ENCODE data around the gene ZSCAN32. TPM values are rescaled to one million over a fixed set of nuclear protein-coding genes. Genes with fewer than 3 reads are reported as not detected.

Gene ZSCAN32
- total RNA-seq, 2 donors from 2014 or later, result 7.2 to 7.5 TPM

DNA sequence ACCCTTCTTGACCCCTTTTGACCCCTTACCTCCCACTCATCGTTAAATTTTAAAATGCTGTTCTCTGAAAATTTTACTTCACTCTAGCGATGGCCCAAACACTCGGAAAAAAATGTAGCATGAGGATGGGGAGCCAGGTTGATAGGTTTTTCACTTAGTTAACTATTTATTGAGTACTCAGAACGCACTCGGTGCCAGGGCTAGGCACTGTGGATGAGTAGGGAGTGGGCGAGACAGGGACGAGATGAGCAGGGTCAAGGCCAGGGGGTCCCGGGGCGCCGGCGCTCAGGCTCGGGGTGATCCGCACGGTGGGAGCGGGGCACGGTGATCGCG, 392 bp downstream of the ZSCAN32 start:
- Histone ChIP-seq H3K9me3 (no peaks in the 10 kb centered on the region), H3K36me3 (peaks cover 5% of the 10 kb centered on the region), H3K27me3 (no peaks in the 10 kb centered on the region), H3K4me3 (peak overlapping the region; percentile 90), H3K27ac (peak overlapping the region; percentile 82), H3K4me1 (no peaks in the 10 kb centered on the region), H3K9ac (ENCODE audit: low read depth in 2 of 2, low read length in 2 of 2) (peak overlapping the region; percentile 87 to 90)
- intact Hi-C loops (cut with DNase I), result loop anchor here (5.0 kb wide), 1 partner anchor 97 kb away; the partner anchor contains the start of gene C16orf90
- no peak for DNase-seq
- TF ChIP-seq, protein P1, sequence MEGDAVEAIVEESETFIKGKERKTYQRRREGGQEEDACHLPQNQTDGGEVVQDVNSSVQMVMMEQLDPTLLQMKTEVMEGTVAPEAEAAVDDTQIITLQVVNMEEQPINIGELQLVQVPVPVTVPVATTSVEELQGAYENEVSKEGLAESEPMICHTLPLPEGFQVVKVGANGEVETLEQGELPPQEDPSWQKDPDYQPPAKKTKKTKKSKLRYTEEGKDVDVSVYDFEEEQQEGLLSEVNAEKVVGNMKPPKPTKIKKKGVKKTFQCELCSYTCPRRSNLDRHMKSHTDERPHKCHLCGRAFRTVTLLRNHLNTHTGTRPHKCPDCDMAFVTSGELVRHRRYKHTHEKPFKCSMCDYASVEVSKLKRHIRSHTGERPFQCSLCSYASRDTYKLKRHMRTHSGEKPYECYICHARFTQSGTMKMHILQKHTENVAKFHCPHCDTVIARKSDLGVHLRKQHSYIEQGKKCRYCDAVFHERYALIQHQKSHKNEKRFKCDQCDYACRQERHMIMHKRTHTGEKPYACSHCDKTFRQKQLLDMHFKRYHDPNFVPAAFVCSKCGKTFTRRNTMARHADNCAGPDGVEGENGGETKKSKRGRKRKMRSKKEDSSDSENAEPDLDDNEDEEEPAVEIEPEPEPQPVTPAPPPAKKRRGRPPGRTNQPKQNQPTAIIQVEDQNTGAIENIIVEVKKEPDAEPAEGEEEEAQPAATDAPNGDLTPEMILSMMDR (IDR thresholded peaks at IDR 0.05), result no peak

DNA sequence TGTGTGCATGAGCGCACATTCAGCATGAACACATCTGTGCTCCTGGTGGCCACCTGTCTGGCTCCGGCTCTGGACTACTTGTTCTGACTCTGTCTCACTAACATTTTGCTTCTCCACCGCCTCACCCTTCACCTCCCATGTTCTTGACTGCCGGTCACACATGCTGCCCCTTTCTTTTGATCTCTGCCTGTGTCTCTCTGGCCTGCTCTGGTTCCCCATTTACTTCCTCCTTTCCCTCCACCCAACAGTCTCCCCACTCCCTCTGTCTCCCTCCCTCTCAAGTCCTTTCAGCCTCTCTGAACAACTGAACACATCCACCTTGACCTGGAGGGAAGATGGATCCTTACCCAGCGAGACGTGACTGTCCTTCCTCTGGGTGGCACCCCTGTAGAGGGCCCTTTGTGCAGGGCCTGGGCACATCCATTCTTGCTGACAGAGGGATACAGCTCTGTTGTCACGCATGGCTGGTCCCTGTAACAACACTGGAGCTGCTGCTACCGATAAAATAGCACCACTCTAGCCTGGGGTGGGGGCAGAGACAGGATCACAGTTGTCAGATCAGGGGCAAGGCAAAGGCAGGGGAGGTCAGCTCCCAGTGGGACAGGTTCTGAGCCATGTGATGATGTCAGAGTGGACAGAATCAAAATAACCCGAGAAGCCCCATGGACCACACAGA, 11.0 kb downstream of the ZSCAN32 start:
- intact Hi-C loops (cut with DNase I), result loop anchor here (10.0 kb wide), 1 partner anchor 75 kb away; no protein-coding TSS in a partner anchor
- no peak for DNase-seq
- Histone ChIP-seq H3K9me3 (no peaks in the 10 kb centered on the region), H3K27ac (no peak overlapping the region), H3K4me1 (no peaks in the 10 kb centered on the region), H3K4me3 (no peak overlapping the region), H3K9ac (ENCODE audit: low read depth in 2 of 2, low read length in 2 of 2) (no peak overlapping the region), H3K27me3 (no peaks in the 10 kb centered on the region), H3K36me3 (peaks cover 7% of the 10 kb centered on the region)
- TF ChIP-seq, protein P1 (IDR thresholded peaks at IDR 0.05), result no peak

DNA sequence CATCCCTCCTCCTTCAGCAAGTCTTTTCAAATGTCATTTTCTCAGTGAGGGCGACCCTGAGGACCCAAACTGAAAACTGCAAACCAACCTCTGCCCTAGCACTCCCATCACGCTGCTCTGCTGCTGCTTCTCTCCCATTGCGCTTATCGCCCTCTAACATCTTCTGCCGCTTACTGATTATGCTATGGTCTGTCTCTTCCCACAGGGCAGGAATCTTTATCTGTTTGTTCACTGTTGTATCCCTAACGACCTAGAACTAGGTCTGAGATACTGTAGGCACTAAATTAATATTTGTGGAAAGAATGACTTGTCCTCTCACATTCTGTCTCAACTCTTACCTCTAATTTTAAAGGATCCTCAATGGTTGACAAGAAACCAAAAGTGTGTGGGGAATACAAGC, 12.5 kb downstream of the ZSCAN32 start:
- Histone ChIP-seq H3K27me3 (no peaks in the 10 kb centered on the region), H3K4me1 (no peaks in the 10 kb centered on the region), H3K9ac (ENCODE audit: low read depth in 2 of 2, low read length in 2 of 2) (no peak overlapping the region), H3K4me3 (no peak overlapping the region), H3K36me3 (peaks cover 19% of the 10 kb centered on the region), H3K27ac (no peak overlapping the region), H3K9me3 (peaks cover 10% of the 10 kb centered on the region)
- intact Hi-C loops (cut with DNase I), result loop anchor here (10.0 kb wide), 1 partner anchor 74 kb away; no protein-coding TSS in a partner anchor
- no peak for DNase-seq
- TF ChIP-seq, protein P1 (IDR thresholded peaks at IDR 0.05), result no peak

DNA sequence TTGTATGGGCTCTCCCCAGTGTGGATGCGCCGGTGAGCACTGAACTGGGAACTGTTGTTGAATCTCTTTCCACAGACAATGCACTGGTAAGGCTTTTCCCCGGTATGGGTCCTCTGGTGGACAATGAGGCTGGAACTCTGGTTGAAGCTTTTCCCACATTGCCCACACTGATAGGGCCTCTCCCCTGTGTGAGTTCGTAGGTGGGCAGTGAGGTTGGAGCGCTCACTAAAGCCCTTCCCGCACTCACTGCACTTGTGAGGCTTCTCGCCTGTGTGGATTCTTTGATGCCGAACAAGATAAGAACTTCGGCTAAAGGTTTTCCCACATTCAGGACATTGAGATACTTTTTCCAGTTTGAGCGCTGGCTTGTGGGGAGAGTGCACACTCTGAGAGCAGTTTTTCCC, 17.8 kb downstream of the ZSCAN32 start:
- Histone ChIP-seq H3K36me3 (peaks cover 20% of the 10 kb centered on the region), H3K9me3 (peaks cover 29% of the 10 kb centered on the region), H3K4me3 (no peak overlapping the region), H3K9ac (ENCODE audit: low read depth in 2 of 2, low read length in 2 of 2) (no peak overlapping the region), H3K27ac (no peak overlapping the region), H3K4me1 (no peaks in the 10 kb centered on the region), H3K27me3 (no peaks in the 10 kb centered on the region)
- intact Hi-C loops (cut with DNase I), result loop anchor here (10.0 kb wide), 1 partner anchor 68 kb away; no protein-coding TSS in a partner anchor
- DNase-seq, result no peak
- TF ChIP-seq, protein P1 (IDR thresholded peaks at IDR 0.05), result no peak

DNA sequence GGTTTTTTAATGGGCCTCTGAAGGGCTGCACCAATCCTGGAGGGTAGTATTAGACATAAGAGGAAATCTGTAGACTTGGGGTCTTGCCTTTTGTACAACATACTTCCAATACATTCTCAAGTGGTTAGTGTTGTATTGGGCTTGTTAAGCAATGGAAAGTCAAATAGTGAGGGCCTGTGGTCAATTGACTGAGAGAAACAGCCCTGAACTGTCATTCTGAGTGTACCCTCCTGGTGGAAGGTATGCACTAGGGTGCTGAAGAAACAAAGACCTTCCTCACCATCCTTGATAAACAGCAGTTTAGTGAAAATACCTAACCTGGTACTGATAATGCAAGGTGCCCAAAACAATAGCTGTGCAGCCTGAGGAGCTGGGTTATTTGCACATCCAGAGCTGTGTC, 22.9 kb downstream of the ZSCAN32 start:
- intact Hi-C loops (cut with DNase I), result no loop called here
- Histone ChIP-seq H3K36me3 (peaks cover 3% of the 10 kb centered on the region), H3K9ac (ENCODE audit: low read depth in 2 of 2, low read length in 2 of 2) (no peak overlapping the region), H3K4me1 (no peaks in the 10 kb centered on the region), H3K4me3 (no peak overlapping the region), H3K9me3 (peaks cover 14% of the 10 kb centered on the region), H3K27ac (no peak overlapping the region), H3K27me3 (no peaks in the 10 kb centered on the region)
- TF ChIP-seq, protein P1 (IDR thresholded peaks at IDR 0.05), result no peak
- DNase-seq, result no peak
